ENCODE data around the gene MORC1.
"Not testable (repeated sequence)": the region's sequence is repeated elsewhere in the genome, so short reads cannot be mapped to it uniquely, and the experiment has no call there.

MORC1 gene

GRCh38 chr3:109109574-109109973, 8.4 kb downstream of the MORC1 start:
- DNase-seq = no peak

GRCh38 chr3:109098079-109098644, 19.8 kb downstream of the MORC1 start:
- no peak for DNase-seq

GRCh38 chr3:109095166-109095565, 22.8 kb downstream of the MORC1 start:
- DNase-seq = no peak

GRCh38 chr3:109093561-109093960, 24.4 kb downstream of the MORC1 start:
- no peak for DNase-seq

GRCh38 chr3:109091846-109092245, 26.1 kb downstream of the MORC1 start:
- no peak for DNase-seq

GRCh38 chr3:109089265-109089664, 28.7 kb downstream of the MORC1 start:
- peak; percentile 32 for DNase-seq

GRCh38 chr3:109081746-109082510, 36.0 kb downstream of the MORC1 start:
- DNase-seq = peak; percentile 48

GRCh38 chr3:109080090-109080489, 37.8 kb downstream of the MORC1 start:
- DNase-seq = not testable (repeated sequence)

GRCh38 chr3:109073116-109073515, 44.8 kb downstream of the MORC1 start:
- DNase-seq = no peak

GRCh38 chr3:109072194-109072593, 45.7 kb downstream of the MORC1 start:
- no peak for DNase-seq

GRCh38 chr3:109071350-109072142, 46.4 kb downstream of the MORC1 start:
- no peak for DNase-seq

GRCh38 chr3:109070211-109070610, 47.7 kb downstream of the MORC1 start:
- DNase-seq = no peak

GRCh38 chr3:109066864-109067263, 51.1 kb downstream of the MORC1 start:
- DNase-seq = no peak

GRCh38 chr3:109059264-109059663, 58.7 kb downstream of the MORC1 start:
- no peak for DNase-seq

- DNase-seq = no peak
Measured at GRCh38 chr3:109057616-109058015, 60.3 kb downstream of the MORC1 start.

GRCh38 chr3:109057056-109057455, 60.9 kb downstream of the MORC1 start:
- DNase-seq = no peak

- peak; percentile 28 for DNase-seq
Measured at GRCh38 chr3:109050591-109051167, 67.3 kb downstream of the MORC1 start.

GRCh38 chr3:109047366-109047765, 70.6 kb downstream of the MORC1 start:
- DNase-seq = no peak

GRCh38 chr3:109045271-109046040, 72.5 kb downstream of the MORC1 start:
- DNase-seq = no peak

- no peak for DNase-seq
Measured at GRCh38 chr3:109035082-109035481, 82.9 kb downstream of the MORC1 start.

- no peak for DNase-seq
Measured at GRCh38 chr3:109033000-109033660, 84.8 kb downstream of the MORC1 start.

GRCh38 chr3:109028753-109029152, 89.2 kb downstream of the MORC1 start:
- no peak for DNase-seq

Data from EL (cell line).